IPS-20b (cell line): ENCODE data around the gene HECTD4.

Experiments
- H3K27ac ChIP-seq: one replicate; pipeline ENCODE4 v1.5.1; 2013; ENCODE audit warnings: low read length
- H3K27me3 ChIP-seq: 2 replicates; pipeline ENCODE4 v1.6.1; 2013; ENCODE audit warnings: mild to moderate bottlenecking, low read length, inconsistent platforms; ENCODE audit not compliant: insufficient read depth
- H3K36me3 ChIP-seq: 2 replicates; pipeline ENCODE4 v1.6.1; 2013; ENCODE audit warnings: low read depth, mild to moderate bottlenecking, inconsistent platforms, low read length, moderate library complexity; ENCODE audit not compliant: insufficient read depth
- H3K4me1 ChIP-seq: 2 replicates; pipeline ENCODE4 v1.6.1; 2013; ENCODE audit warnings: mild to moderate bottlenecking, control low read depth, inconsistent platforms, low read length, moderate library complexity; ENCODE audit not compliant: insufficient read depth
- H3K4me3 ChIP-seq: 2 replicates; pipeline ENCODE4 v1.5.1; 2013; ENCODE audit warnings: mild to moderate bottlenecking, low read length, inconsistent platforms
- H3K9ac ChIP-seq: 2 replicates; pipeline ENCODE4 v1.6.1; 2013; ENCODE audit warnings: low read depth, mild to moderate bottlenecking, inconsistent platforms, low read length, moderate library complexity
- H3K9me3 ChIP-seq: 2 replicates; pipeline ENCODE4 v1.6.1; 2013; ENCODE audit warnings: mild to moderate bottlenecking, low read depth, low read length, inconsistent platforms; ENCODE audit not compliant: insufficient read depth

Gene HECTD4

GRCh38 chr12:112179341-112179740 is 202.9 kb downstream of the HECTD4 start:
- H3K9ac ChIP-seq = no peak overlapping the region
- H3K27me3 ChIP-seq = no peaks in the 10 kb centered on the region
- peaks cover 41% of the 10 kb centered on the region for H3K36me3 ChIP-seq
- peaks cover 13% of the 10 kb centered on the region; the same call in 1 of the 2 replicates for H3K4me1 ChIP-seq
- no peak overlapping the region for H3K27ac ChIP-seq
- H3K4me3 ChIP-seq = no peak overlapping the region
- no peaks in the 10 kb centered on the region for H3K9me3 ChIP-seq

GRCh38 chr12:112178796-112179195 is 203.4 kb downstream of the HECTD4 start:
- Histone ChIP-seq H3K9ac (no peak overlapping the region), H3K4me1 (peaks cover 13% of the 10 kb centered on the region; the same call in 1 of the 2 replicates), H3K27ac (no peak overlapping the region), H3K9me3 (no peaks in the 10 kb centered on the region), H3K36me3 (peaks cover 38% of the 10 kb centered on the region), H3K4me3 (no peak overlapping the region), H3K27me3 (no peaks in the 10 kb centered on the region)

- Histone ChIP-seq H3K9ac (no peak overlapping the region), H3K27me3 (no peaks in the 10 kb centered on the region), H3K4me3 (no peak overlapping the region), H3K4me1 (no peaks in the 10 kb centered on the region), H3K27ac (no peak overlapping the region), H3K36me3 (peaks cover 38% of the 10 kb centered on the region), H3K9me3 (no peaks in the 10 kb centered on the region)
These were observed 205.8 kb downstream of the HECTD4 start for GRCh38 chr12:112176321-112177010.

- Histone ChIP-seq H3K9ac (no peak overlapping the region), H3K27me3 (no peaks in the 10 kb centered on the region), H3K4me1 (no peaks in the 10 kb centered on the region), H3K36me3 (peaks cover 38% of the 10 kb centered on the region), H3K4me3 (no peak overlapping the region), H3K9me3 (no peaks in the 10 kb centered on the region), H3K27ac (no peak overlapping the region)
These were observed 206.7 kb downstream of the HECTD4 start for GRCh38 chr12:112175361-112176155.

GRCh38 chr12:112172556-112173324 is 209.5 kb downstream of the HECTD4 start:
- Histone ChIP-seq H3K4me1 (no peaks in the 10 kb centered on the region), H3K9me3 (no peaks in the 10 kb centered on the region), H3K4me3 (no peak overlapping the region), H3K9ac (no peak overlapping the region), H3K36me3 (peaks cover 18% of the 10 kb centered on the region; the same call in 1 of the 2 replicates), H3K27ac (no peak overlapping the region), H3K27me3 (no peaks in the 10 kb centered on the region)

GRCh38 chr12:112170971-112171596 is 211.1 kb downstream of the HECTD4 start:
- Histone ChIP-seq H3K36me3 (peaks cover 14% of the 10 kb centered on the region; the same call in 1 of the 2 replicates), H3K27ac (no peak overlapping the region), H3K27me3 (no peaks in the 10 kb centered on the region), H3K9me3 (no peaks in the 10 kb centered on the region), H3K4me1 (no peaks in the 10 kb centered on the region), H3K4me3 (no peak overlapping the region), H3K9ac (no peak overlapping the region)

GRCh38 chr12:112170376-112170775 is 211.9 kb downstream of the HECTD4 start:
- H3K27me3 ChIP-seq = no peaks in the 10 kb centered on the region
- peaks cover 7% of the 10 kb centered on the region; the same call in 1 of the 2 replicates for H3K36me3 ChIP-seq
- H3K9ac ChIP-seq = no peak overlapping the region
- no peak overlapping the region for H3K27ac ChIP-seq
- H3K4me1 ChIP-seq = no peaks in the 10 kb centered on the region
- H3K9me3 ChIP-seq = no peaks in the 10 kb centered on the region
- H3K4me3 ChIP-seq = no peak overlapping the region

GRCh38 chr12:112169966-112170365 is 212.3 kb downstream of the HECTD4 start:
- H3K27ac ChIP-seq = no peak overlapping the region
- no peaks in the 10 kb centered on the region for H3K9me3 ChIP-seq
- H3K4me1 ChIP-seq = no peaks in the 10 kb centered on the region
- no peak overlapping the region for H3K4me3 ChIP-seq
- no peak overlapping the region for H3K9ac ChIP-seq
- peaks cover 3% of the 10 kb centered on the region; the same call in 1 of the 2 replicates for H3K36me3 ChIP-seq
- H3K27me3 ChIP-seq = no peaks in the 10 kb centered on the region

GRCh38 chr12:112169161-112169872 is 212.9 kb downstream of the HECTD4 start:
- no peak overlapping the region for H3K27ac ChIP-seq

GRCh38 chr12:112168561-112168971 is 213.7 kb downstream of the HECTD4 start:
- no peaks in the 10 kb centered on the region for H3K9me3 ChIP-seq
- H3K27ac ChIP-seq = no peak overlapping the region
- H3K4me1 ChIP-seq = no peaks in the 10 kb centered on the region
- no peaks in the 10 kb centered on the region for H3K36me3 ChIP-seq
- H3K9ac ChIP-seq = no peak overlapping the region; the same call in 1 of the 2 replicates
- H3K4me3 ChIP-seq = no peak overlapping the region
- H3K27me3 ChIP-seq = no peaks in the 10 kb centered on the region

More at GRCh38 chr12:112169161-112169872, 212.9 kb downstream of the HECTD4 start:
- H3K9ac ChIP-seq = no peak overlapping the region
- H3K4me1 ChIP-seq = no peaks in the 10 kb centered on the region
- no peaks in the 10 kb centered on the region for H3K9me3 ChIP-seq
- no peaks in the 10 kb centered on the region for H3K27me3 ChIP-seq
- H3K36me3 ChIP-seq = no peaks in the 10 kb centered on the region
- H3K4me3 ChIP-seq = no peak overlapping the region
